CD4-positive, alpha-beta T cell (primary cell): ENCODE results near the gene HDHD3. TPM values are rescaled to one million over a fixed set of nuclear protein-coding genes. Genes with fewer than 3 reads are reported as not detected.

Source experiments
- ATAC-seq: fragments of 200-7000 bp; cut with Tn5 transposase; one replicate; pipeline ENCODE4 v1.10.0; 2022; ENCODE audit warnings: mild to moderate bottlenecking; ENCODE audit not compliant: poor library complexity
- CTCF ChIA-PET: fragments of 350-600 bp; sonication (Branson Sonifier 250); formaldehyde crosslinking; loops from one replicate; lab custom pipeline; 2021; ENCODE audit warnings: antibody characterized with exemption, inconsistent platforms; lab: Charles Lee
- POLR2A ChIA-PET: fragments of 350-600 bp; sonication (Branson Sonifier 250); formaldehyde crosslinking; loops from one replicate; lab custom pipeline; 2021; ENCODE audit warnings: antibody characterized with exemption, inconsistent platforms; lab: Charles Lee
- DNase-seq, 14 experiments: peaks; one replicate each; pipeline ENCODE4 v3.0.0-alpha.2; 2013 to 2020; ENCODE audit warnings: mixed read lengths in 2 of 14
- H3K27ac ChIP-seq, 2 donors: one replicate each; pipeline versions ENCODE4 v1.5.1 to v1.7.0; 2013; ENCODE audit warnings: low read length in 2 of 2, low read depth in 1 of 2, mild to moderate bottlenecking in 1 of 2
- H3K27me3 ChIP-seq, 2 experiments: 1 replicate in 1 of 2; 2 replicates in 1 of 2; pipeline versions ENCODE4 v1.6.1 to v1.7.0; 2013; ENCODE audit warnings: low read length in 2 of 2, control low read depth in 1 of 2, mild to moderate bottlenecking in 1 of 2, moderate library complexity in 1 of 2; ENCODE audit not compliant: insufficient read depth in 2 of 2, control insufficient read depth in 1 of 2
- H3K36me3 ChIP-seq: one replicate; pipeline ENCODE4 v1.6.1; 2013; ENCODE audit warnings: low read length, control low read depth; ENCODE audit not compliant: insufficient read depth
- H3K4me1 ChIP-seq: one replicate; pipeline ENCODE4 v1.6.1; 2013; ENCODE audit warnings: low read length, control low read depth; ENCODE audit not compliant: insufficient read depth
- H3K4me3 ChIP-seq: one replicate; pipeline ENCODE4 v1.5.1; 2013; ENCODE audit warnings: mild to moderate bottlenecking, low read length, moderate library complexity
- H3K9me3 ChIP-seq, 2 experiments: 1 replicate in 1 of 2; 2 replicates in 1 of 2; pipeline versions ENCODE4 v1.6.1 to v1.7.0; 2013; ENCODE audit warnings: low read length in 2 of 2, mild to moderate bottlenecking in 2 of 2, control low read depth in 1 of 2, moderate library complexity in 1 of 2; ENCODE audit not compliant: control insufficient read depth in 1 of 2, insufficient read depth in 1 of 2
- H3K27ac Mint-ChIP-seq: one replicate; pipeline ENCODE4 v1.8.0; 2020; ENCODE audit warnings: mixed read lengths
- H3K27me3 Mint-ChIP-seq: one replicate; pipeline ENCODE4 v1.8.0; 2021; ENCODE audit warnings: mixed read lengths
- H3K36me3 Mint-ChIP-seq: one replicate; pipeline ENCODE4 v1.8.0; 2021; ENCODE audit warnings: low read depth, mixed read lengths
- H3K4me1 Mint-ChIP-seq: one replicate; pipeline ENCODE4 v1.8.0; 2021; ENCODE audit warnings: low read depth, mixed read lengths
- H3K4me3 Mint-ChIP-seq: one replicate; pipeline ENCODE4 v1.8.0; 2020; ENCODE audit warnings: mild to moderate bottlenecking, mixed read lengths
- H3K9me3 Mint-ChIP-seq: one replicate; pipeline ENCODE4 v1.8.0; 2020; ENCODE audit warnings: mixed read lengths
- CTCF ChIP-seq: fragments of 200-600 bp; IDR thresholded peaks from one replicate; pipeline ENCODE4 v1.8.0; 2022; ENCODE audit warnings: antibody characterized with exemption, mild to moderate bottlenecking
- intact Hi-C, 2 experiments: fragments of 100-400 bp; cut with DNase I in 1 of 2; cut with micrococcal nuclease in 1 of 2; formaldehyde crosslinking; loops; one replicate each; pipeline versions ENCODE4 v1.15.1 to v1.9.0; 2023 to 2025; cut with DNase I, micrococcal nuclease
- total RNA-seq, 174 experiments: library from RNA in 2 of 174; stranded (reverse) in 2 of 174; gene quantifications; one replicate each; pipeline ENCODE4 v1.2.3 and lab custom pipeline; 2021 to 2026

Gene HDHD3
- total RNA-seq, 2 experiments from 2014 or later: 12.8 to 13.2 TPM

GRCh38 chr9:113349066-113349444, 27.7 kb downstream of the HDHD3 start:
- ChIA-PET POLR2A (interaction anchor here (1.6 kb wide), 1 partner anchor 9 kb away, joined by 7 read pairs; the partner anchor contains the start of gene WDR31), CTCF (interaction anchor here (1.7 kb wide), 1 partner anchor 52 kb away, joined by 3 read pairs; the partner anchor contains the start of gene ALAD)
- ATAC-seq (no peak), DNase-seq (no peak)
- H3K36me3 Mint-ChIP-seq: no peaks in the 10 kb centered on the region
- H3K4me1 Mint-ChIP-seq: peaks cover 13% of the 10 kb centered on the region
- no peaks in the 10 kb centered on the region for H3K9me3 Mint-ChIP-seq
- H3K4me3 Mint-ChIP-seq: peak overlapping the region; percentile 81
- Histone ChIP-seq H3K4me1 (peaks cover 20% of the 10 kb centered on the region), H3K9me3 (no peaks in the 10 kb centered on the region), H3K27me3 (peaks cover 8 to 15% of the 10 kb centered on the region in 2 experiments), H3K4me3 (no peak overlapping the region), H3K27ac (no peak overlapping the region), H3K36me3 (no peaks in the 10 kb centered on the region)
- no peak for TF ChIP-seq CTCF
- intact Hi-C loops: loop anchor here in 1 of 2 experiments (1.0 to 10.0 kb wide), 2 partner anchors 40 to 56 kb away; partner anchors contain the start of gene ALAD
- peaks cover 51% of the 10 kb centered on the region for H3K27me3 Mint-ChIP-seq
- H3K27ac Mint-ChIP-seq: no peak overlapping the region

- Mint-ChIP-seq H3K4me3 (peak overlapping the region; percentile 56), H3K36me3 (no peaks in the 10 kb centered on the region), H3K27ac (no peak overlapping the region), H3K27me3 (peaks cover 47% of the 10 kb centered on the region), H3K9me3 (no peaks in the 10 kb centered on the region), H3K4me1 (peaks cover 13% of the 10 kb centered on the region)
- H3K27ac ChIP-seq: no peak overlapping the region
- H3K27me3 ChIP-seq: peaks cover 8 to 15% of the 10 kb centered on the region in 2 experiments
- intact Hi-C loops: loop anchor here in 1 of 2 experiments (10.0 kb wide), 1 partner anchor 56 kb away; the partner anchor contains the start of gene ALAD
- TF ChIP-seq CTCF: no peak
- DNase-seq (no peak), ATAC-seq (no peak)
- no peaks in the 10 kb centered on the region for H3K36me3 ChIP-seq
- no peak overlapping the region for H3K4me3 ChIP-seq
- no peaks in the 10 kb centered on the region for H3K9me3 ChIP-seq
- ChIA-PET CTCF (interaction anchor here (1.7 kb wide), 1 partner anchor 53 kb away, joined by 3 read pairs; the partner anchor contains the start of gene ALAD), POLR2A (interaction anchor here (1.6 kb wide), 1 partner anchor 9 kb away, joined by 7 read pairs; the partner anchor contains the start of gene WDR31)
- peaks cover 20% of the 10 kb centered on the region for H3K4me1 ChIP-seq
Measured at GRCh38 chr9:113348437-113348836, 28.3 kb downstream of the HDHD3 start.

GRCh38 chr9:113345671-113346070, 31.1 kb downstream of the HDHD3 start:
- Histone ChIP-seq H3K27me3 (peaks cover 8 to 10% of the 10 kb centered on the region in 2 experiments), H3K36me3 (no peaks in the 10 kb centered on the region), H3K27ac (no peak overlapping the region), H3K4me1 (peaks cover 19% of the 10 kb centered on the region), H3K9me3 (no peaks in the 10 kb centered on the region), H3K4me3 (no peak overlapping the region)
- Mint-ChIP-seq H3K36me3 (no peaks in the 10 kb centered on the region), H3K4me3 (no peak overlapping the region), H3K9me3 (no peaks in the 10 kb centered on the region), H3K27me3 (peaks cover 24% of the 10 kb centered on the region), H3K4me1 (peaks cover 20% of the 10 kb centered on the region), H3K27ac (no peak overlapping the region)
- POLR2A ChIA-PET: interaction anchor here (0.8 kb wide), 1 partner anchor 71 kb away, joined by 3 read pairs; no protein-coding TSS in a partner anchor
- no peak for TF ChIP-seq CTCF
- ATAC-seq (no peak), DNase-seq (no peak)
- intact Hi-C loops: loop anchor here in 1 of 2 experiments (10.0 kb wide), 1 partner anchor 59 kb away; the partner anchor contains the start of gene ALAD
- CTCF ChIA-PET: no interaction called here
